ENCODE measurements around the gene DOCK3.

DNA sequence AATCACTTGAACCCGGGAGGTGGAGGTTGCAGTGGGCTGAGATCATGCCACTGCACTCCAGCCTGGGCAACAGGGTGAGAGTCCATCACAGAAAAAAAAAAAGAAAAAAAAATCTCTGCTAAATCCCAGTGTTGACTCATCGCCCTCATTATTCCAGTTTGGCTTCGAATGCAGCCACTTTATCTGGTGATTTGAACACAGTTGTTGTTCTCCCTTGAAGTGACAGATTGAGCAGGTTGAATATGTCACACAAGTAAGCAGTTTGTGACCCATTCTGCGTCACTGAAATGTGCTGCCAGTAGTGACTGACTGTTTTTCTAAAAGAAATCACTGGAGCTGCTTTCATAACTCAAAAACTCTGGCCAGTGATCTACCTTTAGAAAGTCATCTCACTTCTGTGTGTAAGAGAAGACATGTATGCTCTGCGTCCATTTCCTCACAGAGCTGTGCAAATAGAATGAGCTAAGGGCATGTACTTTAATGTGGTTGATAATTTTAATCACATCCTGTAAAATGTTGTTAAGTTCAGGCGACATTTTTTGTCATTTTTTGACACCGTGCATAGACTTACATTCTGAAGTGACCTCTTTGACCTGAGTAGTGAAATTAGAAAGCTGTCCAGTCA, 12.5 kb downstream of the DOCK3 start:
- TF ChIP-seq POLR2AphosphoS5 (IDR thresholded peaks at IDR 0.05; ENCODE audit: borderline replicate concordance, low read depth, low read length), result no peak
- no peak for TF ChIP-seq EZH2 (IDR thresholded peaks at IDR 0.05)
